Pancreas (tissue), 10 donors: Measurements from ENCODE around the gene MUC5B. TPM values are rescaled to one million over a fixed set of nuclear protein-coding genes. Genes with fewer than 3 reads are reported as not detected.

Experiments used
- ATAC-seq, 4 donors: fragments of 200-7000 bp; cut with Tn5 transposase; one replicate each; pipeline versions ENCODE4 v1.8.0 to v1.9.1; 2020; ENCODE audit warnings: mild to moderate bottlenecking in 4 of 4, moderate library complexity in 4 of 4
- DNase-seq, 6 donors: peaks; one replicate each; pipeline ENCODE4 v3.0.0-alpha.2; 2020
- FAIRE-seq: peaks from 2 replicates; lab custom pipeline; 2012; peaks lifted over from hg19 to GRCh38; lab: Jason Lieb, UNC
- H3K27ac ChIP-seq, 4 donors: fragments of 200-600 bp; sonication (generic); 1 replicate in 3 of 4; 2 replicates in 1 of 4; pipeline versions ENCODE4 v1.5.0 to v1.8.0; 2020
- H3K27me3 ChIP-seq, 4 donors: fragments of 200-600 bp; one replicate each; pipeline ENCODE4 v1.8.0; 2021
- H3K36me3 ChIP-seq, 3 donors: fragments of 200-600 bp; sonication (generic) in 1 of 3; one replicate each; pipeline versions ENCODE4 v1.5.0 to v1.8.0; 2020 to 2021
- H3K4me1 ChIP-seq, 3 donors: fragments of 200-600 bp; one replicate each; pipeline ENCODE4 v1.8.0; 2021
- H3K4me3 ChIP-seq, 4 donors: fragments of 200-600 bp; sonication (generic) in 2 of 4; one replicate each; pipeline versions ENCODE4 v1.5.0 to v1.8.0; 2020 to 2021
- H3K9me3 ChIP-seq, 4 donors: fragments of 200-600 bp; one replicate each; pipeline ENCODE4 v1.8.0; 2021
- CTCF ChIP-seq, 4 donors: fragments of 200-600 bp; sonication (generic) in 3 of 4; IDR thresholded peaks; one replicate each; pipeline versions ENCODE4 v1.5.0 to v1.8.0; 2021; ENCODE audit warnings: antibody characterized with exemption in 4 of 4
- WGBS, 2 donors: extraction: QIAGEN DNeasy Blood & Tissue Kit; methylation state at CpG; one replicate each; pipeline ENCODE4 v1.1.7; 2013; 5-methylcytosine and 5-hydroxymethylcytosine counted together
- intact Hi-C, 3 donors: fragments of 100-400 bp; cut with DNase I; formaldehyde crosslinking; loops; one replicate each; pipeline versions ENCODE4 v1.11.1 to v1.14.2; 2022
- polyA plus RNA-seq, 2 donors: library from polyadenylated mRNA; stranded (reverse); fragments of 200-250 nt; gene quantifications; one replicate each; pipeline ENCODE4 v1.2.3, GENCODE V29; 2013
- total RNA-seq, 6 donors: library from RNA; stranded (reverse); fragmentation: NEBNext Ultra II Directional in 4 of 6; extraction: Animal tissue kit (Norgen Biotek cat#: 25700) in 4 of 6; gene quantifications; one replicate each; pipeline versions ENCODE4 v1.2.1 to v1.2.4, GENCODE V29; 2021 to 2023
- donor health status: healthy with polysubstance abuse.
- donor health status: DM: no; HTN: no; CAD: no; lungs with moderate emphysema.
- donor health status: DM: no; HTN: no; CAD: no.
- donor health status: control.
- donor health status: control.
- donor health status: Bipolar disorder and iron deficiency.
- donor health status: DM: yes; HTN: yes; CAD: no.
- donor health status: DM: no; HTN: no; CAD: no.
- donor health status: DM: no; HTN: no; CAD: no.
- donor health status: DM: yes; HTN: yes; CAD: no.

Gene MUC5B
- total and polyA plus RNA-seq, 8 donors: 5.1 to 65.4 (median 15.1) TPM

GRCh38 chr11:1271002-1271401 is 48.1 kb downstream of the MUC5B start:
- intact Hi-C loops: no loop called here
- Histone ChIP-seq H3K9me3 (no peaks in the 10 kb centered on the region), H3K27me3 (no peaks in the 10 kb centered on the region), H3K27ac (no peak overlapping the region), H3K4me1 (no peaks in the 10 kb centered on the region), H3K4me3 (no peak overlapping the region), H3K36me3 (peaks cover 0 to 4% (median 3%) of the 10 kb centered on the region in 3 donors)
- ATAC-seq (no peak), DNase-seq (peak in 2 of 6 donors; percentile 33 to 65), FAIRE-seq (no peak)
- 75 to 82% methylated on average over 12 to 13 of the region's 13 CpGs for WGBS, 2 donors
- TF ChIP-seq CTCF (IDR thresholded peaks at IDR 0.05): no peak

GRCh38 chr11:1271406-1271805 is 48.5 kb downstream of the MUC5B start:
- TF ChIP-seq CTCF (IDR thresholded peaks at IDR 0.05): no peak
- FAIRE-seq: no peak
- Histone ChIP-seq H3K27me3 (no peaks in the 10 kb centered on the region), H3K36me3 (peaks cover 0 to 8% (median 7%) of the 10 kb centered on the region in 3 donors), H3K4me3 (no peak overlapping the region), H3K9me3 (no peaks in the 10 kb centered on the region), H3K27ac (no peak overlapping the region), H3K4me1 (no peaks in the 10 kb centered on the region)
- DNase-seq: peak in 1 of 6 donors; percentile 24
- WGBS, 2 donors: 86 to 89% methylated on average over 9 of the region's 9 CpGs
- no peak for ATAC-seq
- intact Hi-C loops: no loop called here

- DNase-seq (peak in 2 of 6 donors; percentile 26 to 74), FAIRE-seq (no peak), ATAC-seq (no peak)
- Histone ChIP-seq H3K27me3 (no peaks in the 10 kb centered on the region), H3K9me3 (no peaks in the 10 kb centered on the region), H3K4me3 (no peak overlapping the region), H3K27ac (no peak overlapping the region), H3K36me3 (peaks cover 0 to 13% (median 7%) of the 10 kb centered on the region in 3 donors), H3K4me1 (no peaks in the 10 kb centered on the region)
- TF ChIP-seq CTCF (IDR thresholded peaks at IDR 0.05): no peak
- intact Hi-C loops: no loop called here
- 90 to 92% methylated on average over 30 of the region's 30 CpGs for WGBS, 2 donors
Observed at GRCh38 chr11:1271927-1272326, 49.1 kb downstream of the MUC5B start.

- Histone ChIP-seq H3K27me3 (no peaks in the 10 kb centered on the region), H3K27ac (no peak overlapping the region), H3K9me3 (no peaks in the 10 kb centered on the region), H3K4me3 (no peak overlapping the region), H3K36me3 (peaks cover 0 to 14% (median 7%) of the 10 kb centered on the region in 3 donors), H3K4me1 (no peaks in the 10 kb centered on the region)
- peak in 2 of 6 donors; percentile 24 to 45 for DNase-seq
- no peak for ATAC-seq
- FAIRE-seq: no peak
- TF ChIP-seq CTCF (IDR thresholded peaks at IDR 0.05): no peak
- intact Hi-C loops: no loop called here
- 93 to 97% methylated on average over 28 to 30 of the region's 30 CpGs for WGBS, 2 donors
Observed at GRCh38 chr11:1272531-1272930, 49.7 kb downstream of the MUC5B start.

GRCh38 chr11:1274501-1274900 is 51.6 kb downstream of the MUC5B start:
- intact Hi-C loops: no loop called here
- ATAC-seq: no peak
- H3K4me3 ChIP-seq: no peak overlapping the region
- no peaks in the 10 kb centered on the region for H3K9me3 ChIP-seq
- WGBS, 2 donors: 92 to 93% methylated on average over 14 of the region's 14 CpGs
- H3K27me3 ChIP-seq: no peaks in the 10 kb centered on the region
- FAIRE-seq: no peak
- peaks cover 0 to 14% (median 12%) of the 10 kb centered on the region in 3 donors for H3K36me3 ChIP-seq
- no peak overlapping the region for H3K27ac ChIP-seq
- TF ChIP-seq CTCF (IDR thresholded peaks at IDR 0.05): no peak
- DNase-seq: peak in 2 of 6 donors; percentile 22 to 37
- H3K4me1 ChIP-seq: no peaks in the 10 kb centered on the region
